ENCODE data around the gene RBFOX2. TPM values are rescaled to one million over a fixed set of nuclear protein-coding genes. Genes with fewer than 3 reads are reported as not detected.

Gene RBFOX2, protein sequence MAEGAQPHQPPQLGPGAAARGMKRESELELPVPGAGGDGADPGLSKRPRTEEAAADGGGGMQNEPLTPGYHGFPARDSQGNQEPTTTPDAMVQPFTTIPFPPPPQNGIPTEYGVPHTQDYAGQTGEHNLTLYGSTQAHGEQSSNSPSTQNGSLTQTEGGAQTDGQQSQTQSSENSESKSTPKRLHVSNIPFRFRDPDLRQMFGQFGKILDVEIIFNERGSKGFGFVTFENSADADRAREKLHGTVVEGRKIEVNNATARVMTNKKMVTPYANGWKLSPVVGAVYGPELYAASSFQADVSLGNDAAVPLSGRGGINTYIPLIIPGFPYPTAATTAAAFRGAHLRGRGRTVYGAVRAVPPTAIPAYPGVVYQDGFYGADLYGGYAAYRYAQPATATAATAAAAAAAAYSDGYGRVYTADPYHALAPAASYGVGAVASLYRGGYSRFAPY
- 22.7 to 27.3 TPM (median 26.4 TPM) in 5 replicates for total RNA-seq (2022; extraction: Qiagen RNA extraction)

DNA sequence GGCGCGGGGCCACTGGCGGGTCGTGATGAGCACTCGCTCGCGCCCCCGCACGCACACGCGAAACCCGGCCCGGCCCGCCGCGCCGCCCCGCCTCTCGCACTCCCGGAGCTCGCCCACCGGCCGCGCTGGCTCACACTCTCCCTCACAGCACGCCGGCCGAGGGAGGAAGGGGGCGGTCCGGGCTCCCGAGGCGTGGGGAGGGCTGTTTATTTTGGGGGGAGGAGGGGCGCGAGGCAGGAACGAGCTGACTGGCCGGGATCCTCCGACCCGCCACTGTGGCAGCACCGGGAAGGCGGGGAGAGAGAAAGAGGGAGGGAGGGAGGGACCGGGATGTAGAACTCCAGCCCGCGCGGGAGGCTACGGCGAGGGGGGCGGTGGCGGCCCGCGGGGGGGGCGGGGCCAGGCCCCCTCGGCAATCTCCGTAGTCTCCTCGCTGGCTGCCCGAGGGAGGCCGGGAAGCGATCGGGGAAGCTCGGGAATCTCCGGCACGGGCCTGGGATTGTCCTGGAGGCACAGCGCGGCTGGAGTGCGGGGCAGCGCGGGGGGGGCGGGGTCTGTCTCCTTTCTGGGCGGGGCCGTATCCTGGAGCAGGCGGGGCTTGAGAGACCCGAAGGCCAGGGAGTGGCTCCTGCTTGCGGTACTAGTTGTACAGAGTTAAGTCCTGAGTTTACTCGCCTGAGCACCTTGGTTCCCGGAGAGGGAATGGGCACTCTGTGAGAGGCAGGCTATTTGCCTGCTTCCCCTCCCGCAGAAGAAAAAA lies at the start of gene RBFOX2:
RBFOX2 (minus strand) TSS at position 179 of the 760 bp plus-strand sequence. CDS start 399 bp downstream, outside the sequence.

GRCh38 chr22:35717572-35717971 lies 311.1 kb downstream of the RBFOX2 start, which contains the start of gene APOL5:
TSS of gene APOL5 (plus strand) at chr22:35717872. CDS start at chr22:35717872, 0 bp downstream.

Other genes with a start within 250 kb of the RBFOX2 start
- 0.05 to 0.22 TPM (median 0.15 TPM) in 3 of 5 replicates, not detected in the others for gene APOL3, start 131.9 kb upstream of the RBFOX2 start, total RNA-seq (2022; extraction: Qiagen RNA extraction)
- gene APOL4, start 173.0 kb upstream of the RBFOX2 start, total RNA-seq (2022; extraction: Qiagen RNA extraction): 0.01 to 0.05 TPM (median 0.03 TPM) in 4 of 5 replicates, not detected in the other
- 62.9 to 87.6 TPM (median 65.8 TPM) in 5 replicates for gene APOL2, start 210.7 kb upstream of the RBFOX2 start, total RNA-seq (2022; extraction: Qiagen RNA extraction)
- gene APOL1, start 224.3 kb upstream of the RBFOX2 start, total RNA-seq (2022; extraction: Qiagen RNA extraction): 14.9 to 21.3 TPM (median 17.2 TPM) in 5 replicates

Data from A549 treated with AZD2906 at 1 μM for 4 hours (cell line).